Neural cell (in vitro differentiated cells): ENCODE results near the gene GPR3.

Experiments used
- EP300 ChIP-seq: fragments of 450-650 bp; conservative IDR thresholded peaks from 2 replicates; pipeline ENCODE4 v1.6.1; 2014; ENCODE audit warnings: antibody characterized with exemption, mild to moderate bottlenecking, moderate library complexity; ENCODE audit not compliant: poor library complexity, severe bottlenecking
- EZH2 ChIP-seq: fragments of 200-600, 300-800 bp; shearing (Covaris generic), sonication (generic); IDR thresholded peaks from 2 replicates; pipeline ENCODE4 v1.6.1; 2014; ENCODE audit warnings: antibody characterized with exemption, low read length, borderline replicate concordance, mild to moderate bottlenecking; ENCODE audit not compliant: insufficient read depth, poor library complexity, severe bottlenecking
- MXI1 ChIP-seq: fragments of 450-650 bp; conservative IDR thresholded peaks from 2 replicates; pipeline ENCODE4 v1.6.1; 2014; ENCODE audit warnings: antibody characterized with exemption, mild to moderate bottlenecking; ENCODE audit not compliant: poor library complexity, severe bottlenecking
- POLR2AphosphoS5 ChIP-seq: IDR thresholded peaks from 2 replicates; pipeline ENCODE4 v1.6.1; 2012
- RAD21 ChIP-seq: fragments of 450-650 bp; conservative IDR thresholded peaks from 2 replicates; pipeline ENCODE4 v1.6.1; 2014; ENCODE audit warnings: antibody characterized with exemption, mild to moderate bottlenecking, moderate library complexity
- SMC3 ChIP-seq: fragments of 450-650 bp; conservative IDR thresholded peaks from 2 replicates; pipeline ENCODE4 v1.6.1; 2014; ENCODE audit warnings: antibody characterized with exemption, mild to moderate bottlenecking, moderate library complexity; ENCODE audit not compliant: poor library complexity
- TAF1 ChIP-seq: IDR thresholded peaks from 2 replicates; pipeline ENCODE4 v1.6.1; 2012; ENCODE audit warnings: low read depth
- TF ChIP-seq, protein P1 (sequence below): fragments of 450-650 bp; IDR thresholded peaks from 2 replicates; pipeline ENCODE4 v1.5.1; 2014; ENCODE audit warnings: antibody characterized with exemption, mild to moderate bottlenecking, moderate library complexity; ENCODE audit not compliant: poor library complexity, severe bottlenecking

DNA sequence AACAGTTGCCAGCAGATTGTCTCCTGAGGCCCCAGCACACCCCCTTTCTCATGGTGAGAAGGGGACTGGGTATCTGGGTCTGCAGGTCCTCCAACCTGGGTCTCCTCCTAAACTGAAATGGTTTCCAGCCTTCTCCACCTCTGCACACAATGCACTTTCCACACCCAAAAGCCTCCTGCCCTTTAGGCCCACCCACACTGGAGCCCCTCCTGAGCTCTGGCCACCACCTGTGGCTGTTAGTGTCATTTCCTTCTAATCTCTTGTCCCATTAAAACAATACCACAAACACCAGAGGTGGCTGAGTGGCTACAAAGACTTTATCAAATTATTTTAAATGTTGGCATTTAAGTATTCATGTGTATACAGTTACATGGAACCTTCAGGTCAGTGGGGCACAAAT lies 11.5 kb downstream of the GPR3 start:
- TF ChIP-seq, protein P1, sequence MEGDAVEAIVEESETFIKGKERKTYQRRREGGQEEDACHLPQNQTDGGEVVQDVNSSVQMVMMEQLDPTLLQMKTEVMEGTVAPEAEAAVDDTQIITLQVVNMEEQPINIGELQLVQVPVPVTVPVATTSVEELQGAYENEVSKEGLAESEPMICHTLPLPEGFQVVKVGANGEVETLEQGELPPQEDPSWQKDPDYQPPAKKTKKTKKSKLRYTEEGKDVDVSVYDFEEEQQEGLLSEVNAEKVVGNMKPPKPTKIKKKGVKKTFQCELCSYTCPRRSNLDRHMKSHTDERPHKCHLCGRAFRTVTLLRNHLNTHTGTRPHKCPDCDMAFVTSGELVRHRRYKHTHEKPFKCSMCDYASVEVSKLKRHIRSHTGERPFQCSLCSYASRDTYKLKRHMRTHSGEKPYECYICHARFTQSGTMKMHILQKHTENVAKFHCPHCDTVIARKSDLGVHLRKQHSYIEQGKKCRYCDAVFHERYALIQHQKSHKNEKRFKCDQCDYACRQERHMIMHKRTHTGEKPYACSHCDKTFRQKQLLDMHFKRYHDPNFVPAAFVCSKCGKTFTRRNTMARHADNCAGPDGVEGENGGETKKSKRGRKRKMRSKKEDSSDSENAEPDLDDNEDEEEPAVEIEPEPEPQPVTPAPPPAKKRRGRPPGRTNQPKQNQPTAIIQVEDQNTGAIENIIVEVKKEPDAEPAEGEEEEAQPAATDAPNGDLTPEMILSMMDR, result no peak
- TF ChIP-seq EZH2, result no peak
- no peak for TF ChIP-seq POLR2AphosphoS5
- no peak for TF ChIP-seq MXI1
- TF ChIP-seq SMC3, result no peak
- TF ChIP-seq EP300, result no peak
- no peak for TF ChIP-seq RAD21
- no peak for TF ChIP-seq TAF1
